HFF-Myc (cell line): Measurements from ENCODE around the gene GPC5.

Experiments used
- DNase-seq: peaks from one replicate; pipeline ENCODE4 v3.0.0-alpha.2; 2011; ENCODE audit warnings: low read depth; ENCODE audit errors: extremely low read depth
- H3K4me3 ChIP-seq: replicated peaks from 2 replicates; pipeline ENCODE4 v1.5.1; 2011; ENCODE audit warnings: low read depth, mild to moderate bottlenecking, control low read depth, low read length
- TF ChIP-seq, protein P1 (sequence below): IDR thresholded peaks from 2 replicates; pipeline ENCODE4 v1.5.1; 2012; ENCODE audit warnings: mild to moderate bottlenecking, low read depth, low read length, control low read depth; ENCODE audit errors: missing control alignments

Gene GPC5

GRCh38 chr13:92602560-92602959 lies 1204.1 kb downstream of the GPC5 start:
- no peak for DNase-seq
- H3K4me3 ChIP-seq = no peak overlapping the region
- TF ChIP-seq, protein P1, sequence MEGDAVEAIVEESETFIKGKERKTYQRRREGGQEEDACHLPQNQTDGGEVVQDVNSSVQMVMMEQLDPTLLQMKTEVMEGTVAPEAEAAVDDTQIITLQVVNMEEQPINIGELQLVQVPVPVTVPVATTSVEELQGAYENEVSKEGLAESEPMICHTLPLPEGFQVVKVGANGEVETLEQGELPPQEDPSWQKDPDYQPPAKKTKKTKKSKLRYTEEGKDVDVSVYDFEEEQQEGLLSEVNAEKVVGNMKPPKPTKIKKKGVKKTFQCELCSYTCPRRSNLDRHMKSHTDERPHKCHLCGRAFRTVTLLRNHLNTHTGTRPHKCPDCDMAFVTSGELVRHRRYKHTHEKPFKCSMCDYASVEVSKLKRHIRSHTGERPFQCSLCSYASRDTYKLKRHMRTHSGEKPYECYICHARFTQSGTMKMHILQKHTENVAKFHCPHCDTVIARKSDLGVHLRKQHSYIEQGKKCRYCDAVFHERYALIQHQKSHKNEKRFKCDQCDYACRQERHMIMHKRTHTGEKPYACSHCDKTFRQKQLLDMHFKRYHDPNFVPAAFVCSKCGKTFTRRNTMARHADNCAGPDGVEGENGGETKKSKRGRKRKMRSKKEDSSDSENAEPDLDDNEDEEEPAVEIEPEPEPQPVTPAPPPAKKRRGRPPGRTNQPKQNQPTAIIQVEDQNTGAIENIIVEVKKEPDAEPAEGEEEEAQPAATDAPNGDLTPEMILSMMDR = no peak

- no peak for DNase-seq
- TF ChIP-seq, protein P1 = no peak
- no peak overlapping the region for H3K4me3 ChIP-seq
These were observed 1211.0 kb downstream of the GPC5 start for GRCh38 chr13:92609376-92609775.

- TF ChIP-seq, protein P1 = no peak
- no peak for DNase-seq
- H3K4me3 ChIP-seq = no peak overlapping the region
These were observed 1214.5 kb downstream of the GPC5 start for GRCh38 chr13:92612892-92613291.

DNA sequence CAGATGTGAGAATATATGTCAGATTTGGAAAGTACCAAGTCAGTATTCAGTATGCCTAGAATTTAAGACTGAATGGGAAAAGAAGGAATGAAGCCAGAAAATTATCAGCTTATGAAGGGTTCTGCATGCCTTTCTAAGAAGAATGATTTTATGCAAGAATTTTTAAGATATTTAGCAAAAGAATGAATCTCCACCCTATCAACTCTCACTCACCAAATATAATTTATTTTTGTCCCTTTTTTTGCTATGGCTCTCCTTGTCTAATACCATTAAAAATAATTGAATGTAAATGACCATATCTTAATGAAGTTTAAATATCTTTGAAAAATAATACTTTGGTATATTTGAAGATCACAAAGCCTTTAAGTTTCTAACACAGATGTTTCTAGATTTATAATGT lies 1215.5 kb downstream of the GPC5 start:
- no peak for DNase-seq
- no peak overlapping the region for H3K4me3 ChIP-seq
- TF ChIP-seq, protein P1 = no peak

- DNase-seq = no peak
- TF ChIP-seq, protein P1 = no peak
- H3K4me3 ChIP-seq = no peak overlapping the region
These were observed 1223.6 kb downstream of the GPC5 start for GRCh38 chr13:92621985-92622384.

GRCh38 chr13:92622905-92623304 lies 1224.5 kb downstream of the GPC5 start:
- no peak overlapping the region for H3K4me3 ChIP-seq
- no peak for DNase-seq
- TF ChIP-seq, protein P1 = no peak

DNA sequence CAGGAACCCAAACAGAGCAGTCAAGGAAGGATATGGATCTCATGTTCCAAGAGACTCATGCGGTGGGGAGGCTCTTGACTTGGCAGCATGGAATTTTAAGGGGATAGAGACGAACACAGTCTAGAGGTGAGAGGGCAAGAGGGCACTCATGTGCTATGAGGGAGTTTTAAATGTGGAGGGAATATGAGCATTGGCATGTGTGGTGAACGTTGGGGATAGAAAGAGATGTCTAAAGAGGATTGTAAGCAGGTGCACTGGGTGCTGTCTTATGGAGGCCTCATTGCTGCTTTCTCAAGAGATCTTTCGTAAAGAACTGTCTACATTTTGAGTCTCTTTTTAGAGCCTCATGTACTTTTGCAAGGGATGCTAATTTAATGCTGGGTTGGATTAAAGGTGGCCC lies 1227.9 kb downstream of the GPC5 start:
- TF ChIP-seq, protein P1 = no peak
- no peak for DNase-seq
- H3K4me3 ChIP-seq = no peak overlapping the region
